K562 (cell line): ENCODE measurements around the gene DIPK2A. TPM values are rescaled to one million over a fixed set of nuclear protein-coding genes. Genes with fewer than 3 reads are reported as not detected.

ENCODE experiments used
- DDX20 ChIP-seq: fragments of 450-650 bp; IDR thresholded peaks from 2 replicates; pipeline ENCODE4 v1.6.1; 2016; ENCODE audit warnings: missing genetic modification characterization, low read depth, mild to moderate bottlenecking, missing compliant biosample characterization, moderate library complexity
- ERF ChIP-seq: fragments of 450-650 bp; formaldehyde crosslinking; IDR thresholded peaks from 2 replicates; pipeline ENCODE4 v1.4.0; 2020; ENCODE audit warnings: mild to moderate bottlenecking, mixed read lengths
- ETS2 ChIP-seq: IDR thresholded peaks from 2 replicates; pipeline ENCODE4 v1.6.1; 2016; ENCODE audit warnings: borderline replicate concordance, missing genetic modification characterization, mild to moderate bottlenecking, moderate library complexity, missing compliant biosample characterization; ENCODE audit not compliant: poor library complexity, severe bottlenecking
- FOXJ2 ChIP-seq: fragments of 200-800 bp; sonication (Bioruptor generic); IDR thresholded peaks from 2 replicates; pipeline ENCODE4 v1.6.1; 2016; ENCODE audit warnings: missing genetic modification characterization, missing compliant biosample characterization
- GTF2F1 ChIP-seq: IDR thresholded peaks from 2 replicates; pipeline ENCODE4 v1.6.1; 2011; ENCODE audit warnings: low read depth, low read length, improper control_type of control experiment
- HNRNPUL1 ChIP-seq: fragments of 200-400 bp; formaldehyde crosslinking; IDR thresholded peaks from 2 replicates; pipeline ENCODE4 v1.6.1; 2017; ENCODE audit warnings: low read length
- MAFK ChIP-seq: IDR thresholded peaks from 2 replicates; pipeline ENCODE4 v1.6.1; 2011; ENCODE audit warnings: low read length, improper control_type of control experiment
- MXI1 ChIP-seq: IDR thresholded peaks from 2 replicates; pipeline ENCODE4 v1.6.1; 2011; ENCODE audit warnings: low read depth, mild to moderate bottlenecking, improper control_type of control experiment, low read length
- NEUROD1 ChIP-seq: fragments of 150-350 bp; IDR thresholded peaks from 2 replicates; pipeline ENCODE4 v1.6.1; 2014; ENCODE audit warnings: borderline replicate concordance, low read length, low read depth; ENCODE audit not compliant: partially characterized antibody
- NFIX ChIP-seq: fragments of 250-450 bp; sonication (Bioruptor Pico); IDR thresholded peaks from 2 replicates; pipeline ENCODE4 v1.4.0; 2020; ENCODE audit warnings: low read depth, mild to moderate bottlenecking, moderate library complexity
- NR2C2 ChIP-seq, 2 experiments: fragments of 200-800 bp in 1 of 2; sonication (Bioruptor generic) in 1 of 2; sonication (generic) in 1 of 2; formaldehyde crosslinking in 1 of 2; IDR thresholded peaks; 2 replicates each; pipeline versions ENCODE4 v1.6.1 to v1.8.0; 2016 to 2022; ENCODE audit warnings: mild to moderate bottlenecking in 1 of 2, missing compliant biosample characterization in 1 of 2, missing genetic modification characterization in 1 of 2, missing genetic modification reagents in 1 of 2
- PHB ChIP-seq: fragments of 250-450 bp; sonication (Bioruptor Pico); IDR thresholded peaks from 2 replicates; pipeline ENCODE4 v1.5.0; 2021
- SAFB ChIP-seq: fragments of 200-400 bp; formaldehyde crosslinking; IDR thresholded peaks from 2 replicates; pipeline ENCODE4 v1.6.1; 2017; ENCODE audit warnings: low read depth, low read length, borderline replicate concordance
- TAF1 ChIP-seq: IDR thresholded peaks from 2 replicates; pipeline ENCODE4 v1.6.1; 2011; ENCODE audit warnings: mild to moderate bottlenecking, low read length, moderate library complexity; ENCODE audit not compliant: insufficient read depth, control insufficient read depth, severe bottlenecking; ENCODE audit errors: extremely low read depth
- USF1 ChIP-seq: sonication (generic); formaldehyde crosslinking; IDR thresholded peaks from 2 replicates; pipeline ENCODE4 v1.9.0; 2022; ENCODE audit warnings: mild to moderate bottlenecking, missing genetic modification reagents
- YY1 ChIP-seq, 3 experiments: IDR thresholded peaks; 2 replicates each; pipeline ENCODE4 v1.6.1; 2011; ENCODE audit warnings: low read length in 2 of 3, mild to moderate bottlenecking in 2 of 3, moderate library complexity in 2 of 3, borderline replicate concordance in 1 of 3, control low read depth in 1 of 3, low read depth in 1 of 3; ENCODE audit not compliant: insufficient read depth in 3 of 3, insufficient replicate concordance in 2 of 3, control insufficient read depth in 1 of 3, insufficient read length in 1 of 3; ENCODE audit errors: extremely low read depth in 1 of 3
- ZNF23 ChIP-seq: fragments of 250-450 bp; sonication (Bioruptor Pico); IDR thresholded peaks from 2 replicates; pipeline ENCODE4 v1.4.0; 2020; ENCODE audit warnings: mild to moderate bottlenecking
- ZNF316 ChIP-seq: fragments of 450-650 bp; IDR thresholded peaks from 2 replicates; pipeline ENCODE4 v1.6.1; 2016
- ZNF347 ChIP-seq: fragments of 450-650 bp; formaldehyde crosslinking; IDR thresholded peaks from 2 replicates; pipeline ENCODE4 v1.4.0; 2020; ENCODE audit warnings: low read depth, mild to moderate bottlenecking, moderate library complexity
- ZNF609 ChIP-seq: sonication (generic); formaldehyde crosslinking; IDR thresholded peaks from 2 replicates; pipeline ENCODE4 v1.8.1; 2023; ENCODE audit warnings: missing genetic modification reagents, mild to moderate bottlenecking, borderline replicate concordance
- ZNF766 ChIP-seq: fragments of 200-800 bp; sonication (Bioruptor generic); conservative IDR thresholded peaks from 2 replicates; pipeline ENCODE4 v1.6.1; 2016; ENCODE audit warnings: missing genetic modification characterization, missing compliant biosample characterization
- ZSCAN29 ChIP-seq: fragments of 450-650 bp; IDR thresholded peaks from 2 replicates; pipeline ENCODE4 v1.6.1; 2017
- polyA plus RNA-seq, 8 experiments: library from polyadenylated mRNA; depleted of rRNA in 4 of 8; stranded (reverse) in 5 of 8; unstranded in 3 of 8; fragments of >200 nt; fragmentation: Nextera tagmentation in 2 of 8; fragmentation: Illumina TruSeq in 1 of 8; extraction: Ambion mirVana in 2 of 8; extraction: Trizol in 1 of 8; gene quantifications; 2 replicates each; pipeline versions ENCODE4 v1.2.1 to v1.2.3, GENCODE V29; 2011 to 2014; ENCODE audit warnings: inconsistent platforms in 1 of 8, missing spikeins in 1 of 8
- total RNA-seq, 7 experiments: library from RNA; depleted of rRNA in 6 of 7; stranded (reverse); fragments of >200 nt in 6 of 7; fragmentation: Illumina TruSeq in 2 of 7; extraction: Trizol in 2 of 7; gene quantifications; 2 replicates each; pipeline versions ENCODE4 v1.2.1 to v1.2.3, GENCODE V29; 2011 to 2021; ENCODE audit warnings: low replicate concordance in 1 of 7

DIPK2A gene
- total and polyA plus RNA-seq, 9 of the 15 experiments (the other 6 are each of a cell fraction or from before 2014, with no cell fraction given): 3.3 to 15.7 (median 7.8) TPM

- TF ChIP-seq ZNF609 (CRISPR knock-in tag) (no peak), GTF2F1 (peak; percentile 18; the same call in 1 of the 2 replicates), MAFK (no peak), ZNF316 (no peak), HNRNPUL1 (no peak), ZSCAN29 (no peak), ZNF347 (CRISPR knock-in tag) (no peak), MXI1 (no peak), NR2C2 (CRISPR knock-in tag; IDR thresholded peaks at IDR 0.05) (no peak), NR2C2 (tag; IDR thresholded peaks at IDR 0.05) (peak; percentile 44; the same call in 1 of the 2 replicates), ZNF23 (CRISPR knock-in tag) (no peak), PHB (CRISPR knock-in tag) (no peak), NEUROD1 (no peak), ERF (CRISPR knock-in tag) (0 out of 2 replicates have a peak, but pooled peaks have one; percentile 55), SAFB (no peak), USF1 (CRISPR knock-in tag) (no peak), TAF1 (peak; percentile 80), ZNF766 (CRISPR knock-in tag) (peak; percentile 69; the same call in 1 of the 2 replicates), NFIX (CRISPR knock-in tag) (no peak), FOXJ2 (tag) (peak; percentile 31; the same call in 1 of the 2 replicates), DDX20 (no peak), ETS2 (tag) (no peak), YY1 (IDR thresholded peaks at IDR 0.05; ENCODE audit: borderline replicate concordance in 1 of 3, control insufficient read depth in 1 of 3, extremely low read depth in 1 of 3, insufficient read depth in 3 of 3, insufficient read length in 1 of 3, insufficient replicate concordance in 2 of 3, low read depth in 1 of 3, low read length in 2 of 3) (peak in 2 of 3 experiments; percentile 46 to 79)
Observed at GRCh38 chr3:143971359-143972154, at the start of gene DIPK2A (continued).
